SJCRH30 (cell line): ENCODE data around the gene F11R. TPM values are rescaled to one million over a fixed set of nuclear protein-coding genes. Genes with fewer than 3 reads are reported as not detected.
"Not testable (repeated sequence)": the region's sequence is repeated elsewhere in the genome, so short reads cannot be mapped to it uniquely, and the experiment has no call there.

Experiments used
- DNase-seq, 2 experiments: peaks; one replicate each; pipeline ENCODE4 v3.0.0-alpha.2; 2015 to 2020
- H3K27ac ChIP-seq: fragments of 250-450 bp; sonication (Bioruptor Pico); 2 replicates; pipeline ENCODE4 v1.5.1; 2020; ENCODE audit warnings: mild to moderate bottlenecking, moderate library complexity
- H3K27me3 ChIP-seq: fragments of 250-450 bp; sonication (Bioruptor Pico); 2 replicates; pipeline ENCODE4 v1.5.1; 2020; ENCODE audit warnings: mild to moderate bottlenecking, moderate library complexity
- H3K36me3 ChIP-seq: fragments of 250-450 bp; sonication (Bioruptor Pico); 2 replicates; pipeline ENCODE4 v1.5.1; 2020; ENCODE audit warnings: mild to moderate bottlenecking, moderate library complexity
- H3K4me1 ChIP-seq: fragments of 250-450 bp; sonication (Bioruptor Pico); 2 replicates; pipeline ENCODE4 v1.5.1; 2020; ENCODE audit warnings: mild to moderate bottlenecking, moderate library complexity
- H3K4me3 ChIP-seq: fragments of 250-450 bp; sonication (Bioruptor Pico); 2 replicates; pipeline ENCODE4 v1.5.1; 2020; ENCODE audit warnings: mild to moderate bottlenecking, moderate library complexity
- H3K9me3 ChIP-seq: fragments of 250-450 bp; sonication (Bioruptor Pico); replicated peaks from 2 replicates; pipeline ENCODE4 v1.5.1; 2020; ENCODE audit warnings: mild to moderate bottlenecking, moderate library complexity
- total RNA-seq: library from RNA; depleted of rRNA; stranded (reverse); fragments of >200 nt; shearing (Covaris generic); gene quantifications from 2 replicates; pipeline ENCODE4 v1.2.3, GENCODE V29; 2014; rRNA removed

Gene F11R
- total RNA-seq, 1 experiment from 2014 or later, result not detected

DNA sequence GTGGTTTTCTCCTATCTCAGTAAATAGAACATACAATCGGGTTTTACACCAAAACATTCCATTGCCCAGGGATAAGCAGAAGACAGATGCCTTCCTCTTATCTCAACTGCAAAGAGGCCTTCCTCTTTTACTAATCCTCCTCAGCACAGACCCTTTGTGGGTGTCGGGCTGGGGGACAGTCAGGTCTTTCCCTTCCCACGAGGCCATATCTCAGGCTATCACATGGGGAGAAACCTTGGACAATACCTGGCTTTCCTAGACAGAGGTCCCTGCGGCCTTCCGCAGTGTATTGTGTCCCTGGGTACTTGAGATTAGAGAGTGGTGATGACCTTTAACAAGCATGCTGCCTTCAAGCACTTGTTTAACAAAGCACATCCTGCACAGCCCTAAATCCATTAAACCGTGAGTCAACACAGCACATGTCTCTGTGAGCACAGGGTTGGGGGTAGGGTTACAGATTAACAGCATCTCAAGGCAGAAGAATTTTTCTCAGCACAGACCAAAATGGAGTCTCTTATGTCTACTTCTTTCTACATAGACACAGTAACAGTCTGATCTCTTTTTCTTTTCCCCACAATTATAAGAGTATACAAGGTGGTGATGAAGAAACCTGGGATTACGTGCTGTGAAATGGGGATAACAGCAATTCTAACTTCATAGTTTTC lies 71.6 kb downstream of the F11R start:
- not testable (repeated sequence) for DNase-seq, H3K4me3 ChIP-seq, H3K9me3 ChIP-seq, H3K36me3 ChIP-seq, H3K27ac ChIP-seq, H3K4me1 ChIP-seq, H3K27me3 ChIP-seq

GRCh38 chr1:160947174-160947759 lies 73.7 kb downstream of the F11R start:
- H3K4me1 ChIP-seq, H3K9me3 ChIP-seq, H3K27me3 ChIP-seq, DNase-seq, H3K36me3 ChIP-seq, H3K27ac ChIP-seq, H3K4me3 ChIP-seq: not testable (repeated sequence)

DNA sequence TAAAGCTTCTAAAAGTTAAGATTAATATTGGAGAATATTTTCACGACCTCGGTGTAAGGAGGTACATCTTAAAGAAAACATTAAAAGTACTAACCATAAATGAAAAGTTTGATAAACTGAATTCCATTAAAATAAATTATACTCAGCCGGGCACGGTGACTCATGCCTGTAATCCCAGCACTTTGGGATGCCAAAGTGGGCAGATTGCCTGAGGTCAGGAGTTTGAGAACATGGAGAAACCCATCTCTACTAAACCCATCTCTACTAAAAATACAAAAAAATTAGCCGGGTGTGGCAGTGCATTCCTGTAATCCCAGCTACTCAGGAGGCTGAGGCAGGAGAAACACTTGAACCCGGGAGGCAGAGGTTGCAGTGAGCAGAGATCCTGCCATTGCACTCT lies 75.1 kb downstream of the F11R start:
- H3K4me1 ChIP-seq, DNase-seq: not testable (repeated sequence)

More for the DNA sequence above, 75.1 kb downstream of the F11R start:
- not testable (repeated sequence) for H3K27ac ChIP-seq, H3K4me3 ChIP-seq, H3K9me3 ChIP-seq, H3K36me3 ChIP-seq, H3K27me3 ChIP-seq

Other genes with a start within 250 kb of the F11R start
- not detected in 2 replicates for gene LY9, start 225.0 kb downstream of the F11R start, total RNA-seq
- not detected in 2 replicates for gene CD244, start 158.3 kb downstream of the F11R start, total RNA-seq
- gene ITLN1, start 136.0 kb downstream of the F11R start, total RNA-seq, result not detected in 2 replicates
- not detected in 2 replicates for gene ITLN2, start 66.3 kb downstream of the F11R start, total RNA-seq
- gene TSTD1, start 17.8 kb upstream of the F11R start, total RNA-seq, result not detected in 2 replicates
- 65.6 and 66.4 TPM in 2 replicates for gene USF1, start 24.8 kb upstream of the F11R start, total RNA-seq
- gene ARHGAP30, start 48.7 kb upstream of the F11R start, total RNA-seq, result 0.12 and 0.23 TPM in 2 replicates
- gene NECTIN4, start 68.4 kb upstream of the F11R start, total RNA-seq, result 0.04 TPM in 1 of 2 replicates, not detected in the other
- gene KLHDC9, start 77.2 kb upstream of the F11R start, total RNA-seq, result not detected in 2 replicates
- gene PFDN2, start 96.9 kb upstream of the F11R start, total RNA-seq, result 78.2 and 78.5 TPM in 2 replicates
- gene NIT1, start 97.0 kb upstream of the F11R start, total RNA-seq, result 12.8 and 17.2 TPM in 2 replicates
- gene DEDD, start 111.5 kb upstream of the F11R start, total RNA-seq, result 19.4 and 24.1 TPM in 2 replicates
- gene UFC1, start 132.8 kb upstream of the F11R start, total RNA-seq, result 51.6 and 53.0 TPM in 2 replicates
- 16.0 and 17.6 TPM in 2 replicates for gene USP21, start 138.3 kb upstream of the F11R start, total RNA-seq
- gene PPOX, start 145.3 kb upstream of the F11R start, total RNA-seq, result 11.1 and 13.5 TPM in 2 replicates
- gene B4GALT3, start 156.4 kb upstream of the F11R start, total RNA-seq, result 31.4 and 36.3 TPM in 2 replicates
- gene ADAMTS4, start 177.9 kb upstream of the F11R start, total RNA-seq, result 9.6 and 11.0 TPM in 2 replicates
- 60.3 and 60.5 TPM in 2 replicates for gene NDUFS2, start 181.2 kb upstream of the F11R start, total RNA-seq
- gene FCER1G, start 194.1 kb upstream of the F11R start, total RNA-seq, result 0.28 and 0.30 TPM in 2 replicates
- not detected in 2 replicates for gene APOA2, start 202.5 kb upstream of the F11R start, total RNA-seq
- gene TOMM40L, start 204.9 kb upstream of the F11R start, total RNA-seq, result 8.0 and 8.9 TPM in 2 replicates
- not detected in 2 replicates for gene NR1I3, start 217.1 kb upstream of the F11R start, total RNA-seq
- 0.28 TPM in 1 of 2 replicates, not detected in the other for gene PCP4L1, start 237.6 kb upstream of the F11R start, total RNA-seq